ENCODE results near the gene LANCL2. TPM values are rescaled to one million over a fixed set of nuclear protein-coding genes. Genes with fewer than 3 reads are reported as not detected.

Gene LANCL2
- total RNA-seq, 1 experiment from 2014 or later, result 14.3 TPM

DNA sequence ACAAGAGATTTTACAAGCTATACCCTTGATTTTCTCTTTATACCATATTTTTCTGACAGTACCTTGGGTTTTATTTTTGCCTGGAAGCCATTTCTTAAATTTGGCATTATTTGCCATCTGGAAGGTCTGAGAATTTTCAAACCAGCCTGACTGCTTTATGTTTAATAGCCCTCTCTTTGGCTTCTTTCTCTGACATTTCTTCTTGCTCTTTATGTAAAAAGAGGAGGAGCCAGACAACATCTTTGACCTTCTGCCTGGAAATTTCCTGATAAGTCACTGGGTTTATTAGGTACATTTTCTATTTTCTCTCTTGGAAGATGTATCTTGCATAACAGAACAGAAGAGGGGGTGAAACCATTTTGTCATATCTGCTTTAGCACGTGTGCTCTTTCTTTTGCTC is 79.6 kb downstream of the LANCL2 start:
- CTCF ChIA-PET, result no interaction called here
- Mint-ChIP-seq H3K4me1 (ENCODE audit: insufficient read depth, unreplicated experiment) (peaks cover under 1% of the 10 kb centered on the region), H3K36me3 (ENCODE audit: insufficient read depth, unreplicated experiment) (peaks cover 6% of the 10 kb centered on the region), H3K27me3 (ENCODE audit: insufficient read depth, unreplicated experiment) (no peaks in the 10 kb centered on the region), H3K4me3 (ENCODE audit: unreplicated experiment) (no peak overlapping the region), H3K9me3 (ENCODE audit: unreplicated experiment) (no peaks in the 10 kb centered on the region), H3K27ac (ENCODE audit: low read depth, unreplicated experiment) (no peak overlapping the region)
- TF ChIP-seq, protein P1, sequence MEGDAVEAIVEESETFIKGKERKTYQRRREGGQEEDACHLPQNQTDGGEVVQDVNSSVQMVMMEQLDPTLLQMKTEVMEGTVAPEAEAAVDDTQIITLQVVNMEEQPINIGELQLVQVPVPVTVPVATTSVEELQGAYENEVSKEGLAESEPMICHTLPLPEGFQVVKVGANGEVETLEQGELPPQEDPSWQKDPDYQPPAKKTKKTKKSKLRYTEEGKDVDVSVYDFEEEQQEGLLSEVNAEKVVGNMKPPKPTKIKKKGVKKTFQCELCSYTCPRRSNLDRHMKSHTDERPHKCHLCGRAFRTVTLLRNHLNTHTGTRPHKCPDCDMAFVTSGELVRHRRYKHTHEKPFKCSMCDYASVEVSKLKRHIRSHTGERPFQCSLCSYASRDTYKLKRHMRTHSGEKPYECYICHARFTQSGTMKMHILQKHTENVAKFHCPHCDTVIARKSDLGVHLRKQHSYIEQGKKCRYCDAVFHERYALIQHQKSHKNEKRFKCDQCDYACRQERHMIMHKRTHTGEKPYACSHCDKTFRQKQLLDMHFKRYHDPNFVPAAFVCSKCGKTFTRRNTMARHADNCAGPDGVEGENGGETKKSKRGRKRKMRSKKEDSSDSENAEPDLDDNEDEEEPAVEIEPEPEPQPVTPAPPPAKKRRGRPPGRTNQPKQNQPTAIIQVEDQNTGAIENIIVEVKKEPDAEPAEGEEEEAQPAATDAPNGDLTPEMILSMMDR (IDR thresholded peaks at IDR 0.05; ENCODE audit: unreplicated experiment), result no peak
- no peak for DNase-seq (ENCODE audit: unreplicated experiment)
- intact Hi-C loops (cut with micrococcal nuclease), result no loop called here
- POLR2A ChIA-PET, result interaction anchor here (0.6 kb wide), 1 partner anchor 661 kb away, joined by 4 read pairs; the partner anchor contains the start of gene CHCHD2
- BruUV-seq (replicated peaks), result no TSS peak

DNA sequence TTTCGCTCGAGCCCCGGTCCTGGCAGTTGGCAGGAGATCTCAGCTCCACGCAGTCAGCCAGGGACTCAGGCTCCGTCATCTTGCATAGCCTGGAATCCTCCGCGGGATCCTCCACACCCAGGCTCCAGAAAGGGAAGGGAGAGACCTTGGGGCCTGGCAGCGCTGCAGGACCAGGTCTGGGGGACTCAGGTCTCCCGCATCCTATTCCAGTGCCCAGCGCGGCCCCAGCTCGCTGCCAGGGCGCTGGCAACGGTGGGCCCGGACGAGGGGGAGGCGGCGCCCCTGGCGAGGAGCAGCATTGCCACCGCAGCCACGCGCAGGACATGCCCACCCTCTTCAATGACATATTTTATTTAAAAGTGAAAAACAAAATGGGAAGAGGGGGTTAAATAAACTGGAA is 83.4 kb downstream of the LANCL2 start:
- Mint-ChIP-seq H3K4me1 (ENCODE audit: insufficient read depth, unreplicated experiment) (no peaks in the 10 kb centered on the region), H3K27me3 (ENCODE audit: insufficient read depth, unreplicated experiment) (no peaks in the 10 kb centered on the region), H3K4me3 (ENCODE audit: unreplicated experiment) (no peak overlapping the region), H3K9me3 (ENCODE audit: unreplicated experiment) (no peaks in the 10 kb centered on the region), H3K27ac (ENCODE audit: low read depth, unreplicated experiment) (no peak overlapping the region), H3K36me3 (ENCODE audit: insufficient read depth, unreplicated experiment) (peaks cover 6% of the 10 kb centered on the region)
- no TSS peak for BruUV-seq (replicated peaks)
- CTCF ChIA-PET, result no interaction called here
- POLR2A ChIA-PET, result no interaction called here
- DNase-seq (ENCODE audit: unreplicated experiment), result no peak
- intact Hi-C loops (cut with micrococcal nuclease), result no loop called here
- TF ChIP-seq, protein P1 (IDR thresholded peaks at IDR 0.05; ENCODE audit: unreplicated experiment), result no peak

DNA sequence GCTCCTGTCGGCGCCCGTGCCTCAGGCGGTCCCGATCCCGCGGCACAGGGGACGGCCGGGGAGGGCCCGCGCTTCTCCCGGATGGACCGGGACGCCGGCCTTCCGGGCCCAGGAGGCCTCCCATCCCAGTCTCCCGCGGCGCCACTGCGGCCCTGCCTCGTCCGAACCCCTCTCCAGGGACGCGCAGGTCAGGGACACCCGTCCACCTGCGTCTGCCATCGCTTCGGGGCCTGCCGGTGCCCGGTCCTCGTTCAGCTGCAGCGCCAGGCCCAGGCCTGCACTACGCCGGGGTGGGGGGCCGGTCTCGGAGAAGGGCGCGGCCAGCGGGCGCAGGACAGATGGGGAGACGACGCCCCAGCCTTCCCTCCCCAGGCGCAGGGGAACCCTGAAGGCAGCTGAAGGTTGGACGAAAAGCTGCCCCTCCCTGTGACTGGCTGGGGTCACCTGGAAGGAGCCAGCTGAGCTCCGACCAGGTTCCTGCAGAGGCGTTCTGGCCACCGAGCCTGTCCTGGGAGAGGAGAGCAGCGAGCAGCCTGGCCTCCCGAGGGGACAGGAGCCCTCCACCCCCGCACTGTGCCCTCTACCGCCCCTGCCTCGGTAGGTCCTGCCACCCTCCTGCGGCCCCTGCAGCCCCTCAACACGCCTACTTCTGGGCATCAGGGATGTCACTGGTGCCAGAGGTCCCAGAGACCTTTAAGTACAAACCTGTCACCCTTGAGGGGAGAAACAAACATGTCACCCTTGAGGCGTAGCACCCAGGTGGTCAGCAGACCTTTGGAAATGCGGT is 84.3 kb downstream of the LANCL2 start:
- intact Hi-C loops (cut with micrococcal nuclease), result no loop called here
- CTCF ChIA-PET, result no interaction called here
- peaks cover 6% of the 10 kb centered on the region for H3K36me3 Mint-ChIP-seq (ENCODE audit: insufficient read depth, unreplicated experiment)

DNA sequence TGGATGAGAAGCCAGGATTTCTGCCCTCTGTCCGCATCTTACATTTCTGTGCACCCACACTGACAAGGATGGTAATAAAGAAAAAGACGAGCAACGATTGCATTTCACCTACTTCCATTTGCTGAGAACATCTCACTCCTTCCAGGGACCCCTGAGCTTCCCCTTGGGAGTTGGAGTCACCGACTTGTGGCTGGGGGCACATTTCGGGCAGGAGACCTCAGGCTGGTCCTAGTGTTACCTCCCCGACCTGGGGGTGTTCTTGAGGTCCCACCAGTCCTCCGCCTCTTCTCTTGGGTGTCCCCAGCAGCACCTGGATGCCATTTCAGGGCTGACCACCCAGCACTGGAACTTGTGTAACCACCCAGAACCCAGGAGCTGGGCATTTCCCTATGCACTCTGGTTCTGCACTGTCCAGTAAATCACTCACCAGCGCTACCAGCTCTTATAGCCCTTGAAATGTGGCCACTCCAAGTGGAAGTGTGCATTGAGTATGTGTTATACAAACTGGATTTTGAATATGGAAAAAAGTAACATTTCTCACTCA is 84.9 kb downstream of the LANCL2 start:
- Mint-ChIP-seq H3K27ac (ENCODE audit: low read depth, unreplicated experiment) (no peak overlapping the region), H3K4me3 (ENCODE audit: unreplicated experiment) (no peak overlapping the region), H3K4me1 (ENCODE audit: insufficient read depth, unreplicated experiment) (no peaks in the 10 kb centered on the region), H3K27me3 (ENCODE audit: insufficient read depth, unreplicated experiment) (no peaks in the 10 kb centered on the region), H3K36me3 (ENCODE audit: insufficient read depth, unreplicated experiment) (peaks cover 6% of the 10 kb centered on the region), H3K9me3 (ENCODE audit: unreplicated experiment) (no peaks in the 10 kb centered on the region)
- TF ChIP-seq, protein P1 (IDR thresholded peaks at IDR 0.05; ENCODE audit: unreplicated experiment), result no peak
- no TSS peak for BruUV-seq (replicated peaks)
- no peak for DNase-seq (ENCODE audit: unreplicated experiment)
- CTCF ChIA-PET, result interaction anchor here (0.6 kb wide), 1 partner anchor 170 kb away, joined by 3 read pairs; no protein-coding TSS in a partner anchor
- intact Hi-C loops (cut with micrococcal nuclease), result no loop called here
- POLR2A ChIA-PET, result no interaction called here

More for the DNA sequence above, 84.3 kb downstream of the LANCL2 start:
- Mint-ChIP-seq H3K27ac (ENCODE audit: low read depth, unreplicated experiment) (no peak overlapping the region), H3K27me3 (ENCODE audit: insufficient read depth, unreplicated experiment) (no peaks in the 10 kb centered on the region), H3K4me1 (ENCODE audit: insufficient read depth, unreplicated experiment) (no peaks in the 10 kb centered on the region), H3K9me3 (ENCODE audit: unreplicated experiment) (no peaks in the 10 kb centered on the region), H3K4me3 (ENCODE audit: unreplicated experiment) (no peak overlapping the region)
- TF ChIP-seq, protein P1 (IDR thresholded peaks at IDR 0.05; ENCODE audit: unreplicated experiment), result no peak
- POLR2A ChIA-PET, result no interaction called here
- no peak for DNase-seq (ENCODE audit: unreplicated experiment)
- no TSS peak for BruUV-seq (replicated peaks)

Measured in MCF 10A (cell line).